Measurements from ENCODE around the gene MCF2L. TPM values are rescaled to one million over a fixed set of nuclear protein-coding genes. Genes with fewer than 3 reads are reported as not detected.

Gene MCF2L
- total and polyA plus RNA-seq, 8 donors: 16.0 to 83.6 (median 23.6) TPM

DNA sequence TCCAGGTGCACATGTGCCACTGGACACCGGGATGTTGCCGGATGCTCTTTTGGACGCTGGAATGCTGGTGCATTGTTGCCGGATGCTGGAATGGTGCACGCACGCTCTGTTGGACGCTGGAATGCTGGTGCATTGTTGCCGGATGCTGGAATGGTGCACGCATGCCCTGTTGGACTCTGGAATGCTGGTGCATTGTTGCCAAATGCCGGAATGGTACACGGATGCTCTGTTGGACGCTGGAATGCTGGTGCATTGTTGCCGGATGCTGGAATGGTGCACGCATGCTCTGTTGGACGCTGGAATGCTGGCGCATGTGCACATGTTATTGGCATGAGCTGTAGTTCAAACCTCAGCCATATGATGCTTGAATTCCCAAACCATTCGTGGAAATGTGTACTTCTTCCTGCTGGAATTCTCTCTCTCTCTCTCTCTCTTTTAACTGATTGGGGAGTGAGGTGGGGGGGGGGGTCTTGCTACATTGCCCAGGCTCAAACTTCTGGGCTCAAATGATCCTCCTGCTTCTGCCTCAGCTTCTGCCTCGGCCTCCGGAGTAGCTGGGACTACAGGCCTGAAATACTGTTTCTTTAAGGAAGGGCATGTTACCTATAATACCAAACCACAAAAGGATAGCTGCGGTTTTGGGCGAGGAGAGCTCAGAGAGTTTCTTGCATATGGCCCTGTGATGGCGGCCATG, 1.2 kb upstream of the MCF2L start:
- TF ChIP-seq, protein P1, sequence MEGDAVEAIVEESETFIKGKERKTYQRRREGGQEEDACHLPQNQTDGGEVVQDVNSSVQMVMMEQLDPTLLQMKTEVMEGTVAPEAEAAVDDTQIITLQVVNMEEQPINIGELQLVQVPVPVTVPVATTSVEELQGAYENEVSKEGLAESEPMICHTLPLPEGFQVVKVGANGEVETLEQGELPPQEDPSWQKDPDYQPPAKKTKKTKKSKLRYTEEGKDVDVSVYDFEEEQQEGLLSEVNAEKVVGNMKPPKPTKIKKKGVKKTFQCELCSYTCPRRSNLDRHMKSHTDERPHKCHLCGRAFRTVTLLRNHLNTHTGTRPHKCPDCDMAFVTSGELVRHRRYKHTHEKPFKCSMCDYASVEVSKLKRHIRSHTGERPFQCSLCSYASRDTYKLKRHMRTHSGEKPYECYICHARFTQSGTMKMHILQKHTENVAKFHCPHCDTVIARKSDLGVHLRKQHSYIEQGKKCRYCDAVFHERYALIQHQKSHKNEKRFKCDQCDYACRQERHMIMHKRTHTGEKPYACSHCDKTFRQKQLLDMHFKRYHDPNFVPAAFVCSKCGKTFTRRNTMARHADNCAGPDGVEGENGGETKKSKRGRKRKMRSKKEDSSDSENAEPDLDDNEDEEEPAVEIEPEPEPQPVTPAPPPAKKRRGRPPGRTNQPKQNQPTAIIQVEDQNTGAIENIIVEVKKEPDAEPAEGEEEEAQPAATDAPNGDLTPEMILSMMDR (IDR thresholded peaks at IDR 0.05): no peak
- no peaks in the 10 kb centered on the region for H3K27me3 ChIP-seq
- H3K36me3 ChIP-seq: no peaks in the 10 kb centered on the region
- H3K4me3 ChIP-seq: peak overlapping the region; percentile 50 to 77 (median 60)
- H3K27ac ChIP-seq: peak overlapping the region; percentile 79 to 89 (median 88)
- intact Hi-C loops (cut with DNase I): no loop called here
- DNase-seq: peak in 2 of 6 donors; percentile 18 to 33
- 73 to 78% methylated on average over 22 of the region's 22 CpGs for WGBS, 2 donors
- no peak for FAIRE-seq
- no peaks in the 10 kb centered on the region for H3K4me1 ChIP-seq
- ATAC-seq: no peak
- no peaks in the 10 kb centered on the region for H3K9me3 ChIP-seq

DNA sequence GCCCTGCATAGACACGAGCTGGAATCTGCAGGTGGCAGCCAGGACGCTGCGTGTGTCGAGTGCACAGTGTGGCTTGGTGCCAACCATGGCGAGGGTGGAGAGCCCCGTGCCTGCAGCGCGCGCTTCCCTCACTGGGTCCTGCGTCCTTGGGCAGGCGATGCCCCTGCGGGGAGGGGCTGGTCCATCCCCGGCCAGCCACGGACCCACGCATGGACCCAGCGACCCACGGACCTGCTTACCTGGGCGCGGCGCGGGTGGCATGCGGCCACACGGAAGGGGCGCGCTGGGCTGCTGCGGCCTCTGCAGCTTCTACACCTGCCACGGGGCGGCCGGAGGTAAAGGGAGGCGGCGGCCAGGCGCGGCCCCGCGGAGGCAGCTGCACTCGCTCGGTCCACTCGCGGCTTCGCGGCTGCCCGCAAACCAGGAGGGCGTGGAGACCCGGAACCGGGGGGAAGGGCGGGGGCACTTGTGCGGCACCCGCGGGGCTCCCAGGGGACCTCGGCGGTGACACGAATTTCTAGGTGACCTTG, 569 bp upstream of the MCF2L start:
- 1 to 2% methylated on average over 35 to 52 of the region's 52 CpGs for WGBS, 2 donors
- ATAC-seq: peak; percentile 80 to 86 (median 84)

DNA sequence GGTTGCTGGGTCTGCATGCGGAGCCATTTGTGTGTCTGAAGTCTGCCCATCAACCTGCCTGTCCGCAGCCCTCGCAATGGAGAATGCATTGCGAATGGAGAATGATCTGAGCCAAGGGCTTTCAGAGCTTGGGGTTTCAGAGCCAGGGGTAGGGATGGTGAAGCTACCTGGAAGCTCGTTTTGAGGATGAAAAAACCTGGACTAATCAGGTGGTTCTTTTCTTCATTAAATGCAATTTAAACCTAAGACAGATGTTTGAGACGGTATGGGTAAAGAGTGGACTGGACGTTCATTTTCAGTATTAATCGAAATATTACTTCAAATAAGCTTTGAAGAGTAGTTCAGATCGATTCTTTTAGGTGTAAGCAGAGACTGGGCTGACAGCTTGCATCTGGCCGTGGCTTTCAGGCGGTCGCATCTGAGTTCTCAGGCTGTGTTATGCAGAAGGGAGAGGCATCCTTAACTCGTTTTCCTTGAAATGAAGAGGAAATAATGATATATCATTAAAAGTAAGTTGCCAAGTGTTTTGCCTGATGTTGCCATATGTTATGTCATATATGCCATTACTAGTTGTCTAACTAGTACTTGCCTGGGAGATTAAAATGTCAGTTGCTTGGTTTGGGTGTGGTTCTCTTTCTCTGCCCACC, 801 bp downstream of the MCF2L start:
- FAIRE-seq (no peak), DNase-seq (peak in 1 of 6 donors; percentile 20), ATAC-seq (peak in 3 of 4 donors; percentile 9 to 18 (median 9))
- H3K27ac ChIP-seq: peak overlapping the region; percentile 79 to 89 (median 88)
- H3K4me3 ChIP-seq: peak overlapping the region; percentile 50 to 77 (median 60)
- intact Hi-C loops (cut with DNase I): no loop called here
- H3K4me1 ChIP-seq: no peaks in the 10 kb centered on the region
- H3K36me3 ChIP-seq: no peaks in the 10 kb centered on the region
- no peaks in the 10 kb centered on the region for H3K27me3 ChIP-seq
- H3K9me3 ChIP-seq: no peaks in the 10 kb centered on the region
- TF ChIP-seq, protein P1 (IDR thresholded peaks at IDR 0.05): no peak
- WGBS, 2 donors: 26 to 30% methylated on average over 13 of the region's 13 CpGs

More for the DNA sequence above, 569 bp upstream of the MCF2L start:
- FAIRE-seq (no peak), DNase-seq (peak; percentile 70 to 93 (median 82))
- Histone ChIP-seq H3K9me3 (no peaks in the 10 kb centered on the region), H3K4me3 (peak overlapping the region; percentile 50 to 77 (median 60)), H3K27ac (peak overlapping the region; percentile 79 to 89 (median 88)), H3K4me1 (no peaks in the 10 kb centered on the region), H3K36me3 (no peaks in the 10 kb centered on the region), H3K27me3 (no peaks in the 10 kb centered on the region)
- TF ChIP-seq, protein P1 (IDR thresholded peaks at IDR 0.05): peak in 1 of 4 donors; percentile 24
- intact Hi-C loops (cut with DNase I): no loop called here

DNA sequence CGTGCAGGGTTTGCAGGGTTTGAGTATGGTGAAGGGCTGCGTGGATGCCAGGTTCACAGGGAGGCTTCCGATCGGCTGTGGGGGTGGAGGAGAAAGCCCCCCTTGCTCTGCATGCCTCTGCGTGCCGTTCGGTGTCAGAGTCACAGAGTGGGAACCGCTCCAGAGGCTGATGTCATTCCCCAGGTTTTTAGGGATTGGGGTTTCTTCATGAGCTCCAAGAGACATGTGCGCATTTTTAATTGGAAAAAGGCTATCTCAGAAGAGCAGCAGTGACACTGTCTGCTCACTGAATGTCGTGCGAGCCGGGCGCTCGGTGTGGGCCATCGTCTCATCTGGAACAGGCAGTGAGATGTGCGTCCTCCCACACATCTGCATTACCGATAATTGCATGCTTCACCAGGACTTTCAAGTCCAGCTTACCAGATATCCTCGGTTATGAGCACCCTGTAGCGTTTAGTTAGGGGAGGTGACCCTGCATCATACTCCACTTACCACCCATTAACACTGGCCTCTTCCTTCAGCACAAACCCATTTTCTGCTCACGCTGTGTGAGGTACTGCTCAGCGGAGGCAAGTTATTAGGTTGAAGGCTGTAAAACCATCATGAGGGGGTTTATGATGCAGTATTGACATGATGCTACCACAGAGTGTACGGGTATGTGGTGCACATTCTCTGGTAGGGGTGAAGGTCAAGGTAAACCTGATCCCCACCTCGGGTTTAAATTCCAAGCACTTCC, 1.7 kb downstream of the MCF2L start:
- no peak overlapping the region for H3K27ac ChIP-seq
- FAIRE-seq: no peak
- no peaks in the 10 kb centered on the region for H3K36me3 ChIP-seq
- intact Hi-C loops (cut with DNase I): no loop called here
- 85 to 91% methylated on average over 23 of the region's 23 CpGs for WGBS, 2 donors
- no peaks in the 10 kb centered on the region for H3K9me3 ChIP-seq
- H3K27me3 ChIP-seq: no peaks in the 10 kb centered on the region
- no peaks in the 10 kb centered on the region for H3K4me1 ChIP-seq
- TF ChIP-seq, protein P1 (IDR thresholded peaks at IDR 0.05): no peak
- H3K4me3 ChIP-seq: no peak overlapping the region
- peak in 2 of 6 donors; percentile 29 to 40 for DNase-seq
- no peak for ATAC-seq
